ENCODE results near the gene JCAD.
"Not testable (repeated sequence)": the region's sequence is repeated elsewhere in the genome, so short reads cannot be mapped to it uniquely, and the experiment has no call there.

JCAD gene

DNA sequence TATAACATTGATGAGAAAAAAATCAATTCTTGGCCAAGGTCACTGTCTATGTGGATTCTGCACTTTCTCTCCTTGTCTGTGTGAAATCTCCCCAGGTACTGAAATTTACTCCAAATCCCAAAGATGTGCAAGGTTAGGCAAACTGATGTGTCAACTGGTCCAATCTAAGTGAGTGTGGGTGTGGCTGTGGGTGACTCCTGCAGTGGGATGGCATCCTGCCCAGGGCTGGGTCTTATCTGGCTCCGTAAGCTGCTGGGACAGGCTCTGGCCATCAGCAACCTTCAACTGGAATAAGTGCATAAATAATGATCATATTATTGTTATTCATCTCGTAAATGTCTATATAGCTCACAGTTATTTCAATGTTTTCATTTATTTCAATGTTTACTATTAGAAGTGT, 79.3 kb downstream of the JCAD start:
- no peak for DNase-seq

DNA sequence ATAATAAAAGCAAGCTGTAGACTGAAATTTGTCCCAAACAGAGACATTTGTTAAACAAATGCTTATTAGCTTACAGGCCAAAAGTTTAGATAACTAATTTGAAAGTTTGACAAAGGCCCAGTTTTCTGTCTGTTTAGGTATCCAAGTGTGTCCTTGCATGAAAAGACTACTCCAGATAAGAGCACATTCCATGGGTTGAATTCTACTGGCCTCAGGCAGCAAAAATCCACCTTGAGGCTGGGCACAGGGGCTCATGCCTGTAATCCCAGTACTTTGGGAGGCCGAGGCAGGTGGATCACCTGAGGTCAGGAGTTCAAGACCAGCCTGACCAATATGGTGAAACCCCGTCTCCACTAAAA, 80.0 kb downstream of the JCAD start:
- DNase-seq: not testable (repeated sequence)

DNA sequence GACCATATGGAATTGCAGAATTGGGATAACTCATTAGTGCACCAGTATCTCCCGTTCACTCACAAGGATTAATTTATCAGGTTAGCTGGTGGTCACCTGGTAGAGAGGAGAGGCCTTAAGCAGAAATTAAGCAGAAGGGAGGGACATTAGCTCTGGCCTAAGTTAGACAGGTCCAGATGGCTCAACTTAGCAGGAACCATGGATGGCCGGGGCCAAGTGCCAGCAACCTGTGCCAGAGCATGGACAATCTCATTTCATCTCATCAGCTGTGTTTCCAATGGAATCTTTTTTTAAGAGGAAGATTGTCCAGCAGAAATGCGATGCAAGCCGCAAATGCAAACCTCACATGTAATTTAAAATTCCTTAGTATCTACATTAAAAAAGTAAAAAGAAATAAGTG, 82.2 kb downstream of the JCAD start:
- no peak for DNase-seq

DNA sequence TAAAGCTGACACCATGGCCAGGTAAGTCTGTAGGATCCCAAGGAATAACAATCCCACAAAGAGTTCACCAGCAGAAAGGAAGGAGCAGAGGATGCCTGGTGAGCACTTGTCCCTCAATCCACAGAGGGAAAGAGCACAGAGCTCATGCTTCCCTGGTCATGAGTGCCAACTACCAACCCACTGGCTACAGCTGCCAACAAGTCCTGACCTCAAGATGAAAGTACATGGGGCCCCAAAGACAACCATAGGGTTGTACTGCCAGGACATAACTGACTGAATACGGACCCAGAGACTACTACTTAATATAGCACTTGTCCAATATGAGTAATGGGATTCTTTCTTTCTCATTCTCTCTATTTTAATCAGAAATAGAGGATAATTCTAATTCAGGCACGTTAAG, 83.3 kb downstream of the JCAD start:
- no peak for DNase-seq

DNA sequence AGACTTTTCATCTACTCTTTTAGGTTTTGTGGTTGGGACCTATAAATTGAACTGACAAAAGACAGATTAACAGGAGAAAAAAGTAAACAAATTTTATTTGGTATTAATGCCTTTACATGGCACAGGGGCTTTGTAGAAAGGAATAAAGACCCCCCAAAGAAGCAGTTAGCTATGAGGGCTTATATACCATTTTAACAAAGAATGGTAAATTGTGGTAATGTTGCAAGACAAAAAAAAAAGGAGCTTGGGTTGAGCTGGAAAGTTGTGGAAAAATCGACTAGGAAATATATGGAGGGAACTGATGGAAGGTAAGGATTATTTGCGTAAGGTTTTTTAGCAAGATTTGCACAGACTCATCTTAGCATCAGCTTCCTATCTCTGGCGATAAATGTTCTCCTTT, 84.6 kb downstream of the JCAD start:
- no peak for DNase-seq

DNA sequence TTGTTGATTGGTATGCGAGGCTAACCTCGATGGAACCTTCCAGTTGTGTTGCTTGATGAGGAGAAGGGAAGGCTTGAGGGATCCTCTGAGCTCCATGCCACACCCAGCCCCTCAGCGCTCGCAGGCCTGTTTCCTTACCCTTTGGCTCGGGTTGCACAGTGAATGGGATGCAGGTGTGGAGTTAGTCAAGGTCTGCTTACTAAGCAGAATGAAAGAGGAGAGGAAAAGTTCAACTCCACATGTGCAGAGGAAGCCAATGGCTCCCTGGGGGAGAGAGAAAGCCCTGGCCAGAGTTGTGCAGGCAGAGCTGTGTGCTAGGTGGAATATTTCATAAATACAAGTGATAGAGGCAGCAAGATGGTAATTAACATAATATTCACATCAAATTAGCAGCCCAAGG, 85.5 kb downstream of the JCAD start:
- no peak for DNase-seq

DNA sequence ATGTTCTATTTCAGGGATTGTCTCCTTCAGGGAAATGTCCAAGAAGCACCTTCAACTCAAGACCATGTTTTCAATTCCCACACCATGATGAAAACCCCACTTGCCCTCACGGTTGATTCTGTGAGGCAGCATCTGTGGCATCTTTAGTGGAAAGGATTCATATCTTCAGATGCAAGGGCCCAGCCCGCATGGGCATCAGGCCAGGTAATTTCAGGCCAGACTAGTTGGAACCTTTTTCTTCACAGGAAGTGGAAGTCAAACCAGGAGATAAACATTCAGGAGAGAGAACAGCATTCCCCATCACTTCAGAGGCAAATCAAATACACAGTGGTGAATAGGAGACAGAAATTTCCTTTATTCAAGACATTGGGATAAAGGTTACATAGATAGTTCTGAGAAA, 88.8 kb downstream of the JCAD start:
- DNase-seq: no peak

DNA sequence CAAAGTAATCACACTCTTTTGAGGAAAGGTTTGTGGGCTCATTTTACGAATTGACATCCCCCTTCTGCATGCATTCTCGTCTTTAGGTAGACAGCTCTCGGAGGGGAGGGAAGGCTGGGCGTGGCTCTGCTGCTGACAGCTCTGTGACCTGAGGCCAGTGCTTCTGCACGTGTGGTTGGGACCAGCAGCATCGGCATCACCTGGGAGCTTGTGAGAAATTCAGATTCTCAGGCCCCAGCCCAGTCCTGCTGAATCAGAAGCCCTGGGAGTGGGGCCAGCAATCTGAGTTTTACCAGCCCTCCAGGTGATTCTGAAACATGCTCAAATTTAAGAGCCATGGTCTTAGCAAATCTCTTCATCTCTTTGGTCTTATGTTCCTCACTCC, 89.4 kb downstream of the JCAD start:
- no peak for DNase-seq

DNA sequence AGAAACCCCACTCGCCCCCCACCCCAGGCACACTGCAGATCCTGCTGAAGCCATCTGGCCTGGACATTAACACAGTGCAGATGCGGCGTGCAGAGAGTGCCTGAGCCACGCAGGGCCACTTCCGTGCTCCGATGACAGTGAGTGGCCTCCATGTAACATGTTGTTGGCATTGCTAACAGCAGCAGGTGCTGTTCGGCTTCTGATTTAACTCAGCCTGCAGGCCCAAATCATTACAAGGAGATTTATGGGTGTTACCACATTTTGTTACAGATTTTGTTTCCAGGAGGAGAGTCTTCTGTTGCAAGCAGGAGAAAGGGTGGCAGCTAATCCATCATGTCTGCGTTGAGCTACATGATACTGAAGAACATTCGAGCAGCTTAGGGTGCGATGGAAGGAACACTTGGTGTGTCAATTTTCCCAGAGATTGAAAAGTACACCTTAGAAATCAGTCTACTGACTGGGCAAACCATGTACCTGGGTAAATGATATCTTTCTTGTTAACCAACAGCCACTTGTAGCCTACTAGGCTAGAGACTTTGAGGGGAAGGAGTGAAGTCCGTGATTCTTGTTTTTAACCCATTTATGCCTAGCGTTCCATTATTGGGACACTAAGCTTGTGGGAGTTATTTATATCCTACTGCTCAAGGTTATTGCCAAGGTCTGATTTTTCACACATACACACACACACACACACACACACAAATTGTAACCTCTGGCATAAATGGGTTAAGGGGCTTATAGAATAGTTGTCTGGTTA, 90.0 kb downstream of the JCAD start:
- DNase-seq: no peak

DNA sequence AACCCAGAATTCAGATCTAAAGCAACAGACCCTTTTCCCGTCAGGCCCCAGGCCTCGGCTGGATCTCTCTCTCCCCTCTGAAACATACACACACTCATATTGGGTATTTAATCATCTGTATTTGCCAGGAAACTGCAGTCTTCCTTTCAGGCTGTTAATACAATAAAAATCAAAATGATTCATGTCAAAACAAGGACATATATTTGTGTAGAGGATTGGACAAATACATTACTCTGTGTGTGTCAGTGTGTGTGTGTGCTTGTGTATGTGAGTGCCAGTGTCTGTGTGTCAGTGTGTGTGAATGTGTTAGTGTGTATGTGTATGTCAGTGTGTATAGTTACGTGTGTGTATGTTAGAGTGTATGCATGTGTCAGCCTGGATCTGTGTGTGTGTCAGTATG, 90.8 kb downstream of the JCAD start:
- no peak for DNase-seq

DNA sequence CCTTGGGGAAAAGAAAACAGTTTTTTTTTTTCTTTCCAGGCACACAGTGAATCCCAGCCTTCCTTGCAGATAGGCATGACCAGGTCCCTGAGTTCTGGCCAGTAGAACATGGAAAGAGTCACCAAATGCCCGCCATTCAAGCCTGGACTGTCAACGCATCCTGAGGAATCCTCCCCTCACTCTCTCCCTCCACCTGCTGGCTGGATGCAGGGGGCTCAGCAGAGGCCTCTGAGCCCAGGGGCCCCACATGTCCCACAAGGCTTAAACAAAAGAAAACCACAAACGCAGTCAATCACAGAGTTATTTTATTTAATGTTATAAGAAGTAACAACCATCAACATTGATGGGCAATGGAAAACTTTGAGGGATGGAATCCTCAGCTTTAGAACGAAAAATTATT, 93.1 kb downstream of the JCAD start:
- DNase-seq: no peak
